Adrenal gland (tissue), 12 donors: Measurements from ENCODE around the gene IPO7. TPM values are rescaled to one million over a fixed set of nuclear protein-coding genes. Genes with fewer than 3 reads are reported as not detected.

Source experiments
- DNase-seq, 7 donors: peaks; one replicate each; pipeline ENCODE4 v3.0.0-alpha.2; 2019 to 2020
- H3K27ac ChIP-seq, 5 donors: fragments of 200-600 bp; sonication (generic) in 4 of 5; 1 replicate in 3 of 5; 2 replicates in 2 of 5; pipeline versions ENCODE4 v1.5.1 to v1.8.0; 2016 to 2020; ENCODE audit warnings: mild to moderate bottlenecking in 1 of 5
- H3K27me3 ChIP-seq: fragments of 200-600 bp; 2 replicates; pipeline ENCODE4 v1.8.0; 2021
- H3K36me3 ChIP-seq, 2 donors: fragments of 200-600 bp; replicated peaks in 1 of 2; 1 replicate in 1 of 2; 2 replicates in 1 of 2; pipeline versions ENCODE4 v1.5.1 to v1.8.0; 2018 to 2022
- H3K4me1 ChIP-seq, 2 donors: fragments of 200-600 bp; replicated peaks in 1 of 2; 1 replicate in 1 of 2; 2 replicates in 1 of 2; pipeline versions ENCODE4 v1.5.1 to v1.8.0; 2018 to 2021
- H3K4me3 ChIP-seq, 4 donors: fragments of 200-600 bp; sonication (generic) in 3 of 4; one replicate each; pipeline ENCODE4 v1.5.1; 2016 to 2018
- H3K9me3 ChIP-seq, 3 donors: fragments of 200-600 bp; sonication (generic) in 1 of 3; replicated peaks in 1 of 3; 1 replicate in 2 of 3; 2 replicates in 1 of 3; pipeline versions ENCODE4 v1.5.1 to v1.8.0; 2016 to 2021
- POLR2A ChIP-seq, 2 donors: fragments of 450-650 bp; IDR thresholded peaks; one replicate each; pipeline ENCODE4 v1.6.1; 2017; ENCODE audit warnings: antibody characterized with exemption in 2 of 2, mild to moderate bottlenecking in 2 of 2, moderate library complexity in 1 of 2
- WGBS, 4 donors: extraction: QIAGEN DNeasy Blood & Tissue Kit in 2 of 4; methylation state at CpG; one replicate each; pipeline versions ENCODE4 v1.1.5 to v1.1.7; 2013 to 2017; 5-methylcytosine and 5-hydroxymethylcytosine counted together
- intact Hi-C, 2 donors: fragments of 100-400 bp; cut with DNase I; formaldehyde crosslinking; loops; one replicate each; pipeline versions ENCODE4 v1.14.1 to v1.15.0; 2022 to 2023
- polyA plus RNA-seq, 3 donors: library from polyadenylated mRNA; stranded (reverse); fragments of 200-250 nt in 2 of 3; fragments of 350-450 nt in 1 of 3; fragmentation: Illumina TruSeq in 1 of 3; extraction: RNeasy Lipid Tissue Mini Kit (QIAGEN cat#74804) in 1 of 3; gene quantifications; one replicate each; pipeline ENCODE4 v1.2.3, GENCODE V29; 2013 to 2014
- total RNA-seq, 9 donors: library from RNA; depleted of rRNA in 4 of 9; stranded (reverse); fragments of >200 nt in 4 of 9; fragments of 120-200 nt in 1 of 9; fragmentation: NEBNext Ultra II Directional in 1 of 9; extraction: Animal tissue kit (Norgen Biotek cat#: 25700) in 1 of 9; gene quantifications; one replicate each; pipeline versions ENCODE4 v1.1.0 to v1.2.4, GENCODE V29; 2013 to 2023
- TF ChIP-seq, protein P1 (sequence below), 6 experiments: fragments of 450-650 bp in 4 of 6; fragments of 200-600 bp in 2 of 6; sonication (generic) in 1 of 6; IDR thresholded peaks; 1 replicate in 5 of 6; 2 replicates in 1 of 6; pipeline versions ENCODE4 v1.5.1 to v1.8.0; 2016 to 2021; ENCODE audit warnings: antibody characterized with exemption in 6 of 6, mild to moderate bottlenecking in 2 of 6, moderate library complexity in 1 of 6
- donor health status: healthy with polysubstance abuse.
- donor health status: Bipolar disorder and iron deficiency.
- donor health status: DM: yes; HTN: yes; CAD: no.
- donor health status: DM: no; HTN: no; CAD: no.
- donor health status: DM: no; HTN: no; CAD: no.
- donor health status: DM: yes; HTN: yes; CAD: no.

The IPO7 gene
- total and polyA plus RNA-seq, 12 donors, result 16.5 to 132 (median 77.5) TPM

DNA sequence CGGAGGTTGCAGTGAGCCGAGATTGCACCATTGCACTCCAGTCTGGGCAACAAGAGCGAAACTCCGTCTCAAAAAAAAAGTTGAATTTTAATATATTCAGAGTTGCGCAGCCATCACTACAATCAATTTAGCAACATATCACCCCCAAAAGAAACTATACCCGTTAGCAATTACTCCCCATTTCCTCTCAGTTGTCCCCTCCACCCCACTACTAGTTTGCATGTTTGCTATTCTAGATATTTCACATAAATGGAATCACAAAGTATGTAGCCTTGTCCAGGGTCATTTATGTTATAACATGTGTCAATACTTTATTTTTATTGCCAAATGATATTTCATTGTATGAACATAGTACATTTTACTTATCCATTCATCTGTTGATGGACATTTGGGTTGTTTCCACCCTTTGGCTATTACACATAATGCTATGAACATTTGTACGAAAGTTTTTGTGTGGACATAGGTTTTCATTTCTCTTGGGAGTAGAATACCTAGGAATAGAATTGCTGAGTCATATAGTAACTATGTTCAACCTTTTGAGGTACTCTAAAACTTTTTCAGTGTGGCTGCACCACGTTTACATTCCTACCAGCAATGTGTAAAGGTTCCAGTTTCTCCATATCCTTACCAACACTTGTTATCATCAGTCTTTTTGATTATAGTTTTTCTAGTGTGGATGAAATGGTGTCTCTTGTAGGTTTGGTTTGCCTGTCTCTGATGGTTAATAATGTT lies 78.5 kb downstream of the IPO7 start:
- Histone ChIP-seq H3K9me3 (no peaks in the 10 kb centered on the region), H3K27me3 (no peaks in the 10 kb centered on the region), H3K4me3 (no peak overlapping the region), H3K27ac (no peak overlapping the region), H3K4me1 (peaks cover 8 to 20% of the 10 kb centered on the region in 2 donors), H3K36me3 (no peaks in the 10 kb centered on the region)
- DNase-seq, result no peak
- TF ChIP-seq POLR2A (IDR thresholded peaks at IDR 0.05), result no peak
- TF ChIP-seq, protein P1, sequence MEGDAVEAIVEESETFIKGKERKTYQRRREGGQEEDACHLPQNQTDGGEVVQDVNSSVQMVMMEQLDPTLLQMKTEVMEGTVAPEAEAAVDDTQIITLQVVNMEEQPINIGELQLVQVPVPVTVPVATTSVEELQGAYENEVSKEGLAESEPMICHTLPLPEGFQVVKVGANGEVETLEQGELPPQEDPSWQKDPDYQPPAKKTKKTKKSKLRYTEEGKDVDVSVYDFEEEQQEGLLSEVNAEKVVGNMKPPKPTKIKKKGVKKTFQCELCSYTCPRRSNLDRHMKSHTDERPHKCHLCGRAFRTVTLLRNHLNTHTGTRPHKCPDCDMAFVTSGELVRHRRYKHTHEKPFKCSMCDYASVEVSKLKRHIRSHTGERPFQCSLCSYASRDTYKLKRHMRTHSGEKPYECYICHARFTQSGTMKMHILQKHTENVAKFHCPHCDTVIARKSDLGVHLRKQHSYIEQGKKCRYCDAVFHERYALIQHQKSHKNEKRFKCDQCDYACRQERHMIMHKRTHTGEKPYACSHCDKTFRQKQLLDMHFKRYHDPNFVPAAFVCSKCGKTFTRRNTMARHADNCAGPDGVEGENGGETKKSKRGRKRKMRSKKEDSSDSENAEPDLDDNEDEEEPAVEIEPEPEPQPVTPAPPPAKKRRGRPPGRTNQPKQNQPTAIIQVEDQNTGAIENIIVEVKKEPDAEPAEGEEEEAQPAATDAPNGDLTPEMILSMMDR (IDR thresholded peaks at IDR 0.05), result no peak
- intact Hi-C loops, result no loop called here
- 90 to 95% (median 93%) methylated on average over 8 of the region's 8 CpGs for WGBS, 4 donors

DNA sequence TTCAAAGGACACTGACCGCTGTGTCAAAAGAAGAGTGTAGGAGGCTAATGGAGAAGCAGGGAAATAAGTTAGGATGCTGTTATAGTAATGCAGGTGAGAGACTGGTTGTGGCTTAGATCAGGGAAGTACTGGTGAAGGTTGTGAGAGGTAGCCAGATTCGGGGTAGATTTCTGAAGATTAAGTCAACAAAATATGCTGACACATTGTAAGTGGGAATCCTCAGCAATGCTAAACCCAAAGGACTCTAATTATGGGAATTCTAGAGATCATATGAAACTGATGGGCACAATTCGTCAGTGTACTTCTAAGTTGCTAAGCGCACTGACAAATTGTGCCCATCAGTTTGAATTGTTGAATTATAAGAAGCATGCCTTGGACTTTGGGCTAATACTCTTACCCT lies 86.3 kb downstream of the IPO7 start:
- no peaks in the 10 kb centered on the region for H3K27me3 ChIP-seq
- H3K36me3 ChIP-seq, result peaks cover 0 to 38% of the 10 kb centered on the region in 2 donors
- no peaks in the 10 kb centered on the region for H3K9me3 ChIP-seq
- 89 to 93% (median 92%) methylated on average over 4 of the region's 4 CpGs for WGBS, 4 donors
- no peak overlapping the region for H3K4me3 ChIP-seq
- intact Hi-C loops, result no loop called here
- no peak for DNase-seq
- H3K27ac ChIP-seq, result no peak overlapping the region
- H3K4me1 ChIP-seq, result no peaks in the 10 kb centered on the region
- no peak for TF ChIP-seq POLR2A (IDR thresholded peaks at IDR 0.05)
- TF ChIP-seq, protein P1 (IDR thresholded peaks at IDR 0.05), result no peak

DNA sequence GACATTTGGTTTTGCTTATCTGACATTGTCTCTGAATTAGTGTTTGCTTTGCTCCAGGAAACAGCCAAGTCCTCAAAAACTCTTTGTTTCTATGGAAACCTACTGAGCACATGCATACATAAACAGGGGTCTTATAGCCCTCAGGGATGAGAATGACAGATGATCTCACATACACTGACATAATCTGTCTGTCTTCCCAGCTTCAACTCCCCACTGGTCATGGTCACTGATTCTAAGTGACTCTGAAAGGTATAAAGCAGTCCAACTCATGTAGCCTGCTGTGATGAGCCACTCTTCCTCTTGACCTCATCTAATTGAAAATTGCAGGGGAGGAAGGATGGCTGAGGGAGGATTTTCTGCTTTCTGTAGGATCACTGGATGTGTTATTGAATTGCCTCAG lies 89.0 kb downstream of the IPO7 start:
- H3K36me3 ChIP-seq, result peaks cover 0 to 42% of the 10 kb centered on the region in 2 donors
- intact Hi-C loops, result no loop called here
- no peak for DNase-seq

DNA sequence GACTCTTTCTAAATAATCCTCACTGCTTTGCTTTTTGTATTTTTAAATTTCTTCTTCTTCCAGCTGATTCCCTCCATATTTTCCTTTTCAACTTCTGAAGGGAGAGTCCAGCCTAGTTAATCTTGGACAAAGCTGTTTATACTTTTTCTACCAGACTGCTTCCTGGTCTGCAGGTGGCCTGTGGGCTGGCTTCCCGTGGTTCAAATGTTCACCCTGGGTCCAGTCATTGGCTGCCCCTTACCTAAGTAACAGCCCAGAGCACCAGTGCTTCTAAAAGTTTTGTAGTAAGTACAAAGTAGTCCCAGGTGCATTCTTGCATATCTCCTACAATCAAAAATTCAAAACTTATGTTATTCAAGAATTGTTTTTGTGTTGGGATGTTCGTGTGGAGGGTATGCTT lies 95.4 kb downstream of the IPO7 start:
- TF ChIP-seq, protein P1 (IDR thresholded peaks at IDR 0.05), result no peak
- no peak for TF ChIP-seq POLR2A (IDR thresholded peaks at IDR 0.05)
- intact Hi-C loops, result no loop called here
- H3K27me3 ChIP-seq, result no peaks in the 10 kb centered on the region
- no peak for DNase-seq
- no peak overlapping the region for H3K27ac ChIP-seq
- no peak overlapping the region for H3K4me3 ChIP-seq
- no peaks in the 10 kb centered on the region for H3K4me1 ChIP-seq
- peaks cover 0 to 42% of the 10 kb centered on the region in 2 donors for H3K36me3 ChIP-seq
- H3K9me3 ChIP-seq, result no peaks in the 10 kb centered on the region
- WGBS, 4 donors, result 82 to 90% (median 84%) methylated on average over 2 of the region's 2 CpGs

More for the DNA sequence above, 89.0 kb downstream of the IPO7 start:
- Histone ChIP-seq H3K9me3 (no peaks in the 10 kb centered on the region), H3K27me3 (no peaks in the 10 kb centered on the region), H3K27ac (no peak overlapping the region), H3K4me1 (no peaks in the 10 kb centered on the region), H3K4me3 (no peak overlapping the region)
- TF ChIP-seq, protein P1 (IDR thresholded peaks at IDR 0.05), result no peak
- TF ChIP-seq POLR2A (IDR thresholded peaks at IDR 0.05), result no peak
